HepG2 (cell line): Measurements from ENCODE around the gene CXCR5. TPM values are rescaled to one million over a fixed set of nuclear protein-coding genes. Genes with fewer than 3 reads are reported as not detected.
A peak's percentile ranks its signal among the peaks of the same experiment; 100 is the strongest.

Experiments used
- ATAC-seq: fragments of 200-7000 bp; cut with Tn5 transposase; 3 replicates; pipeline ENCODE4 v1.9.1; 2020; ENCODE audit warnings: mild to moderate bottlenecking, moderate library complexity
- BruUV-seq: library from RNA; stranded (reverse); fragments of 400-500 nt; replicated peaks from 2 replicates; lab custom pipeline; 2021; lab: Mats Ljungman, UMichigan
- CTCF ChIA-PET: fragments of 300-600 bp; formaldehyde crosslinking; extraction: SDS; loops from one replicate; lab custom pipeline; 2021; ENCODE audit warnings: low total read pairs, inconsistent platforms, low intra/inter-chr PET ratio; lab: Yijun Ruan, JAX
- POLR2A ChIA-PET: fragments of 350-600 bp; sonication (Branson Sonifier 250); formaldehyde crosslinking; loops from one replicate; lab custom pipeline; 2020; ENCODE audit warnings: antibody characterized with exemption, inconsistent platforms; lab: Yijun Ruan, JAX
- DNase-seq: peaks from one replicate; pipeline ENCODE4 v3.0.0-alpha.2; 2015; ENCODE audit warnings: low spot score
- FAIRE-seq: peaks from 3 replicates; lab custom pipeline; 2011; peaks lifted over from hg19 to GRCh38; lab: Jason Lieb, UNC
- H2AFZ ChIP-seq: one replicate; pipeline ENCODE4 v1.6.1; 2011; ENCODE audit warnings: low read length, inconsistent platforms
- H3K27ac ChIP-seq: fragments of 300-600 bp; 3 replicates; pipeline ENCODE4 v1.8.0; 2011; ENCODE audit warnings: mixed run types, mild to moderate bottlenecking, mixed read lengths, low read length, inconsistent platforms; ENCODE audit not compliant: insufficient read depth; ENCODE audit errors: extremely low read length
- H3K27me3 ChIP-seq, 2 experiments: fragments of 200-600 bp in 1 of 2; 2 replicates in 1 of 2; 3 replicates in 1 of 2; pipeline versions ENCODE4 v1.6.0 to v1.8.0; 2011; ENCODE audit warnings: low read length in 2 of 2, mild to moderate bottlenecking in 2 of 2, moderate library complexity in 2 of 2, inconsistent platforms in 1 of 2; ENCODE audit not compliant: insufficient read depth in 2 of 2, control insufficient read depth in 1 of 2
- H3K36me3 ChIP-seq, 2 experiments: fragments of 200-600 bp in 1 of 2; replicated peaks in 1 of 2; 2 replicates in 1 of 2; 3 replicates in 1 of 2; pipeline versions ENCODE4 v1.5.1 to v1.8.0; 2011; ENCODE audit warnings: low read length in 2 of 2, inconsistent platforms in 1 of 2; ENCODE audit not compliant: insufficient read depth in 2 of 2, control insufficient read depth in 1 of 2
- H3K4me1 ChIP-seq: 2 replicates; pipeline ENCODE4 v1.5.1; 2012; ENCODE audit warnings: low read length, inconsistent platforms; ENCODE audit not compliant: insufficient read depth
- H3K4me2 ChIP-seq: 2 replicates; pipeline ENCODE4 v1.6.0; 2011; ENCODE audit warnings: low read depth, low read length, inconsistent platforms
- H3K4me3 ChIP-seq, 3 experiments: fragments of 200-600 bp in 1 of 3; sonication (generic), shearing (Covaris generic) in 1 of 3; replicated peaks in 1 of 3; 2 replicates each; pipeline ENCODE4 v1.5.1; 2011 to 2016; ENCODE audit warnings: low read length in 3 of 3, inconsistent platforms in 2 of 3, low read depth in 2 of 3, mild to moderate bottlenecking in 2 of 3, control low read depth in 1 of 3, mixed read lengths in 1 of 3; ENCODE audit not compliant: insufficient read depth in 1 of 3
- H3K79me2 ChIP-seq: one replicate; pipeline ENCODE4 v1.6.1; 2011; ENCODE audit warnings: low read length, inconsistent platforms; ENCODE audit not compliant: insufficient read depth
- H3K9ac ChIP-seq: 2 replicates; pipeline ENCODE4 v1.6.0; 2011; ENCODE audit warnings: mild to moderate bottlenecking, low read depth, low read length, inconsistent platforms; ENCODE audit not compliant: insufficient read depth
- H3K9me3 ChIP-seq: 2 replicates; pipeline ENCODE4 v1.5.1; 2012; ENCODE audit warnings: mild to moderate bottlenecking, low read length
- H4K20me1 ChIP-seq: 2 replicates; pipeline ENCODE4 v1.6.0; 2011; ENCODE audit warnings: inconsistent platforms, mild to moderate bottlenecking, low read length, moderate library complexity; ENCODE audit not compliant: insufficient read depth
- BRCA1 ChIP-seq: sonication (generic); formaldehyde crosslinking; IDR thresholded peaks from 2 replicates; pipeline ENCODE4 v1.4.0; 2020; ENCODE audit warnings: missing genetic modification reagents
- HNF4A ChIP-seq: sonication (generic); formaldehyde crosslinking; IDR thresholded peaks from 2 replicates; pipeline ENCODE4 v1.4.0; 2020; ENCODE audit warnings: missing genetic modification reagents
- KLF12 ChIP-seq: sonication (generic); formaldehyde crosslinking; IDR thresholded peaks from 2 replicates; pipeline ENCODE4 v1.4.0; 2020; ENCODE audit warnings: missing genetic modification reagents, borderline replicate concordance
- MAFF ChIP-seq: IDR thresholded peaks from 2 replicates; pipeline ENCODE4 v1.6.1; 2011; ENCODE audit warnings: low read depth, low read length, improper control_type of control experiment
- MAFK ChIP-seq, 2 experiments: IDR thresholded peaks in 1 of 2; conservative IDR thresholded peaks in 1 of 2; 2 replicates each; pipeline ENCODE4 v1.6.1; 2011; ENCODE audit warnings: improper control_type of control experiment in 2 of 2, low read length in 2 of 2
- RARG ChIP-seq: sonication (generic); formaldehyde crosslinking; IDR thresholded peaks from 2 replicates; pipeline ENCODE4 v1.4.0; 2020; ENCODE audit warnings: low read depth, mild to moderate bottlenecking, missing genetic modification reagents
- RERE ChIP-seq: IDR thresholded peaks from 2 replicates; pipeline ENCODE4 v1.6.1; 2016; ENCODE audit warnings: low read depth, missing genetic modification reagents, missing compliant biosample characterization
- TCF7 ChIP-seq: sonication (generic); IDR thresholded peaks from 2 replicates; pipeline ENCODE4 v1.6.1; 2016; ENCODE audit warnings: antibody characterized with exemption, low read depth
- ZBTB46 ChIP-seq: sonication (generic); formaldehyde crosslinking; IDR thresholded peaks from 2 replicates; pipeline ENCODE4 v1.4.0; 2020; ENCODE audit warnings: mild to moderate bottlenecking, missing genetic modification reagents, borderline replicate concordance
- ZBTB7B ChIP-seq: sonication (generic); formaldehyde crosslinking; IDR thresholded peaks from 2 replicates; pipeline ENCODE4 v1.4.0; 2020; ENCODE audit warnings: missing genetic modification reagents
- ZMAT5 ChIP-seq: sonication (generic); formaldehyde crosslinking; IDR thresholded peaks from 2 replicates; pipeline ENCODE4 v1.5.0; 2020; ENCODE audit warnings: mild to moderate bottlenecking, low read depth, missing genetic modification reagents, borderline replicate concordance
- ZNF333 ChIP-seq: sonication (generic); formaldehyde crosslinking; IDR thresholded peaks from 2 replicates; pipeline ENCODE4 v1.4.0; 2020; ENCODE audit warnings: mild to moderate bottlenecking, missing genetic modification reagents, borderline replicate concordance
- ZNF383 ChIP-seq: sonication (generic); formaldehyde crosslinking; IDR thresholded peaks from 2 replicates; pipeline ENCODE4 v1.4.0; 2020; ENCODE audit warnings: missing genetic modification reagents, mild to moderate bottlenecking, borderline replicate concordance
- ZNF644 ChIP-seq: IDR thresholded peaks from 2 replicates; pipeline ENCODE4 v1.6.1; 2016; ENCODE audit warnings: low read depth
- ZNF775 ChIP-seq: sonication (generic); formaldehyde crosslinking; IDR thresholded peaks from 2 replicates; pipeline ENCODE4 v1.4.0; 2020; ENCODE audit warnings: missing genetic modification reagents, mild to moderate bottlenecking, moderate library complexity, borderline replicate concordance
- WGBS: methylation state at CpG from one replicate; pipeline ENCODE4 v1.1.6; 2017; ENCODE audit warnings: low lambda C conversion rate; 5-methylcytosine and 5-hydroxymethylcytosine counted together
- in situ Hi-C: cut with HindIII; loops from 2 replicates; pipeline ENCODE4 v1.10.0; 2017; ENCODE audit warnings: low pct_unique_long_range_greater_than_20kb; ENCODE audit not compliant: extremely low pct_ligation_motif_present
- intact Hi-C: fragments of 100-400 bp; cut with micrococcal nuclease; formaldehyde crosslinking; loops from one replicate; pipeline ENCODE4 v1.10.0; 2022; ENCODE audit not compliant: unreplicated experiment
- polyA plus RNA-seq, 8 experiments: library from polyadenylated mRNA; depleted of rRNA in 3 of 8; stranded (reverse) in 7 of 8; unstranded in 1 of 8; fragments of >200 nt; fragmentation: Illumina TruSeq in 4 of 8; extraction: Trizol in 4 of 8; gene quantifications; 2 replicates each; pipeline versions ENCODE4 v1.2.1 to v1.2.3, GENCODE V29; 2011 to 2016; ENCODE audit warnings: low read depth in 4 of 8, missing spikeins in 1 of 8, mixed read lengths in 1 of 8; ENCODE audit not compliant: insufficient read depth in 1 of 8
- total RNA-seq, 5 experiments: library from RNA; depleted of rRNA; stranded (reverse); fragments of >200 nt; fragmentation: Illumina TruSeq; extraction: Trizol; gene quantifications; 2 replicates each; pipeline ENCODE4 v1.2.3, GENCODE V29; 2016; ENCODE audit warnings: low read depth in 1 of 5

Gene CXCR5
- total and polyA plus RNA-seq, 2 of the 13 experiments (the other 11 are each of a cell fraction or from before 2014, with no cell fraction given): not detected

- no peak overlapping the region for H3K9ac ChIP-seq
- no peaks in the 10 kb centered on the region for H3K9me3 ChIP-seq
- H2AFZ ChIP-seq: no peak overlapping the region
- no peak for DNase-seq
- no peaks in the 10 kb centered on the region for H3K36me3 ChIP-seq
- H3K27ac ChIP-seq: no peak overlapping the region
- no TSS peak for BruUV-seq
- intact Hi-C loops (no loop called here), in situ Hi-C loops (no loop called here)
- peaks cover 18% of the 10 kb centered on the region for H3K4me1 ChIP-seq
- CTCF ChIA-PET: no interaction called here
- WGBS: 61% methylated on average over 11 of the region's 17 CpGs
- no peak for FAIRE-seq
- no peak overlapping the region; the same call in 1 of the 2 replicates for H3K4me2 ChIP-seq
- TF ChIP-seq ZBTB7B (CRISPR knock-in tag) (no peak), TCF7 (peak; percentile 9; the same call in 1 of the 2 replicates), BRCA1 (CRISPR knock-in tag) (no peak), MAFF (peak; percentile 22; the same call in 1 of the 2 replicates), ZNF644 (no peak), ZBTB46 (CRISPR knock-in tag) (no peak), ZNF775 (no peak), MAFK (conservative IDR thresholded peaks at IDR 0.05 in 1 of 2, IDR thresholded peaks at IDR 0.05 in 1 of 2; ENCODE audit: low read length in 2 of 2) (peak; percentile 37 to 51; a peak in 3 of 4 replicates), RARG (CRISPR knock-in tag) (no peak), KLF12 (no peak), HNF4A (no peak), ZNF333 (CRISPR knock-in tag) (no peak), ZMAT5 (no peak), ZNF383 (no peak), RERE (CRISPR knock-in tag) (no peak)
- no peak overlapping the region for H3K4me3 ChIP-seq
- no peak for ATAC-seq
- H4K20me1 ChIP-seq: no peaks in the 10 kb centered on the region
- H3K27me3 ChIP-seq: peaks cover 1 to 3% of the 10 kb centered on the region in 2 experiments; a peak in 3 of 5 replicates
- H3K79me2 ChIP-seq: no peaks in the 10 kb centered on the region
- POLR2A ChIA-PET: no interaction called here
Observed at GRCh38 chr11:118872403-118872821, 11.3 kb upstream of the CXCR5 start.
